Spinal cord (tissue), 10 donors: ENCODE data around the gene VAV3. TPM values are rescaled to one million over a fixed set of nuclear protein-coding genes. Genes with fewer than 3 reads are reported as not detected.

Experiments
- DNase-seq, 6 donors: peaks; one replicate each; pipeline versions ENCODE4 v3.0.0 to v3.0.0-alpha.2; 2013 to 2015; ENCODE audit warnings: low spot score in 6 of 6, low read depth in 4 of 6
- H3K27ac ChIP-seq: one replicate; pipeline ENCODE4 v1.5.1; 2013; ENCODE audit warnings: low read depth, low read length, control low read depth
- H3K27me3 ChIP-seq: one replicate; pipeline ENCODE4 v1.6.1; 2013; ENCODE audit warnings: low read length; ENCODE audit not compliant: control insufficient read depth, insufficient read depth
- H3K36me3 ChIP-seq: one replicate; pipeline ENCODE4 v1.6.1; 2013; ENCODE audit warnings: low read length; ENCODE audit not compliant: control insufficient read depth, insufficient read depth
- H3K4me1 ChIP-seq: one replicate; pipeline ENCODE4 v1.6.1; 2013; ENCODE audit warnings: low read length; ENCODE audit not compliant: control insufficient read depth, insufficient read depth
- H3K4me3 ChIP-seq: one replicate; pipeline ENCODE4 v1.5.1; 2013; ENCODE audit warnings: low read depth, low read length, control low read depth
- H3K9me3 ChIP-seq: one replicate; pipeline ENCODE4 v1.6.1; 2013; ENCODE audit warnings: low read length; ENCODE audit not compliant: control insufficient read depth, insufficient read depth
- whole genome bisulfite sequencing: methylation state at CpG from one replicate; pipeline ENCODE4 v1.1.5; 2013; ENCODE audit warnings: missing lambda C conversion rate; ENCODE audit not compliant: insufficient coverage; 5-methylcytosine and 5-hydroxymethylcytosine counted together
- polyA plus RNA-seq, 2 donors: library from polyadenylated mRNA; unstranded; fragments of 120-200 nt; gene quantifications; one replicate each; pipeline ENCODE4 v1.2.1, GENCODE V29; 2013; ENCODE audit not compliant: insufficient read length in 2 of 2
- total RNA-seq, 2 donors: library from RNA; depleted of rRNA in 1 of 2; stranded (reverse); fragments of 120-200 nt in 1 of 2; fragments of >200 nt in 1 of 2; gene quantifications; one replicate each; pipeline versions ENCODE4 v1.2.3 to v1.2.4, GENCODE V29; 2013 to 2014
- donor health status: healthy.

VAV3 gene
- total and polyA plus RNA-seq, 4 donors = 6.1 to 13.6 (median 9.2) TPM

- DNase-seq = peak in 1 of 6 donors; percentile 28
- no peaks in the 10 kb centered on the region for H3K4me1 ChIP-seq
- H3K4me3 ChIP-seq = no peak overlapping the region
- H3K9me3 ChIP-seq = no peaks in the 10 kb centered on the region
- no peaks in the 10 kb centered on the region for H3K27me3 ChIP-seq
- H3K27ac ChIP-seq = no peak overlapping the region
- 54% methylated on average over 2 of the region's 2 CpGs for WGBS
- no peaks in the 10 kb centered on the region for H3K36me3 ChIP-seq
These were observed 147.0 kb downstream of the VAV3 start for GRCh38 chr1:107817935-107818334.

DNA sequence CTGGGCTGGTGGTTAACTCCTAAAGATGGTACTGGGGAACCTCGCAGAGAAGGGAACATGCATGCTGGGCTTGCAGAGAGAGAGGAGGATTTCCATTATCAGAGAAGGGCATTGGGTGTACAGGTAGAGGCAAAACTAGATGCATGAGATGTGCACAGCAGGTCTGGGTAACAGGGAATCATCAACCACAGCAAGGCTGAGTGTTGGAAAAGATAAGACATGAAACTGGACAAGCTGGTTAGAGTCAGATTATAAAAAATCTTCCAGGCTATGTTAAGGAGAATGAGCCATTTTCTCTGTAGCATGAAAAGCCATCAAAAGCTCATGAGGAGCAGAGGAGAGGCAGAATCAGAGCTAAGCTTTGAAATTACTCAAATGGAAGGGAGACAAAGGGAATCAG lies 147.8 kb downstream of the VAV3 start:
- H3K27ac ChIP-seq = no peak overlapping the region
- H3K9me3 ChIP-seq = no peaks in the 10 kb centered on the region
- no peak overlapping the region for H3K4me3 ChIP-seq
- DNase-seq = no peak
- 91% methylated on average over 1 of the region's 1 CpG for WGBS
- H3K36me3 ChIP-seq = no peaks in the 10 kb centered on the region
- H3K27me3 ChIP-seq = no peaks in the 10 kb centered on the region
- no peaks in the 10 kb centered on the region for H3K4me1 ChIP-seq

DNA sequence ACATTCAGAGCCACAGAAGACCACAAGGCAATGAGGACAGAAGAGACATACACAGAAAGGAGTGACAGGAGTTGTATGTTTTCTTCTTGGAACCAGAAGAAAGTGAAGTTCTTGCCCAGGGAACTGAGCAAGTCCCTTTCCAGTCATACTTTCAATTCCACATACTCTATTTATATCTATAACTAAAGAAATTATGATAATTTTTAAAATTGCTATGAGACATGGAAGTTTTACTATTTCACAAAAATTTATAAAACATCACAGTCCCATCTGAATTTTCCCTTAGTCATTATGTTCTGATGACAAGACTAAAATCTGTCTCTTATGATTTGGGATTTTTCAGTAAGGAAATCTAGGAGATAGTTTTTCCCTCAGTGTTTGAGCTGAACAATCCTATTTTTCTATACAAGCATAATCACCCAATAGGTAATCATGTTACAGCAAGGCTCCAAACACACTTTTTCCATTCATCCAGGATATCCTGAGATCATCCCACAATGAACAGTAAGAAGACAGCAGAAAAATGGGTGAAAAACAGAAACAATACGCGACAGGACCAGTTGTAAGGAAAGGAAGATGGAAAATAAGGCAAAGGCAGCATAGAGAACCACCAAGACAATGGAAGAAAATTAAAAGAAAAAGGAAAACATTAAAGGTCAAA lies 154.6 kb downstream of the VAV3 start:
- Histone ChIP-seq H3K4me3 (no peak overlapping the region), H3K27me3 (no peaks in the 10 kb centered on the region), H3K4me1 (no peaks in the 10 kb centered on the region), H3K27ac (no peak overlapping the region), H3K36me3 (no peaks in the 10 kb centered on the region), H3K9me3 (no peaks in the 10 kb centered on the region)
- no peak for DNase-seq
- WGBS = no CpG with 5 or more reads among the region's 2 CpGs

GRCh38 chr1:107807855-107808254 lies 157.1 kb downstream of the VAV3 start:
- no CpG with 5 or more reads among the region's 3 CpGs for WGBS
- Histone ChIP-seq H3K4me1 (no peaks in the 10 kb centered on the region), H3K9me3 (no peaks in the 10 kb centered on the region), H3K4me3 (no peak overlapping the region), H3K27ac (no peak overlapping the region), H3K36me3 (no peaks in the 10 kb centered on the region), H3K27me3 (no peaks in the 10 kb centered on the region)
- no peak for DNase-seq

DNA sequence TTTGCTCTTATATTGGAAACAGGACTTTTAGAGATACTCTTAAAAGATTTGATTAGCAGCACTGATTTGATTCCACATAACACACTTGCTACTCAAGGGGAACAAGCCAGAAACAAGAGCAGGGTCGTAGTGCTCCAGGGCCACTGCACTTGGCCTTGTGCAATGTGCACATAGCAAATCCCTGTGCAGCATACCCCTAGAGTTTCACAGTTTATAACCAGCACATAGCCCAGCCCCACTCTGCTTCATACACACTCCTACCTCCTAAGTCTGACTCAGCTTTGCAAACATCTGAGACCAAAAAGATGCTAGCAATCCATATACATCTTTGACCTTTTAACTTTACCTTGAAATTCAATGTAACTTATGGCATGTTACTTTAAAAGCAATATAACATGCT lies 157.6 kb downstream of the VAV3 start:
- no peaks in the 10 kb centered on the region for H3K4me1 ChIP-seq
- no peak for DNase-seq
- no peaks in the 10 kb centered on the region for H3K9me3 ChIP-seq
- H3K27me3 ChIP-seq = no peaks in the 10 kb centered on the region
- WGBS = 100% methylated on average over 1 of the region's 1 CpG
- H3K36me3 ChIP-seq = no peaks in the 10 kb centered on the region
- no peak overlapping the region for H3K27ac ChIP-seq
- no peak overlapping the region for H3K4me3 ChIP-seq

GRCh38 chr1:107806902-107807301 lies 158.1 kb downstream of the VAV3 start:
- Histone ChIP-seq H3K4me3 (no peak overlapping the region), H3K9me3 (no peaks in the 10 kb centered on the region), H3K27me3 (no peaks in the 10 kb centered on the region), H3K36me3 (no peaks in the 10 kb centered on the region), H3K27ac (no peak overlapping the region), H3K4me1 (no peaks in the 10 kb centered on the region)
- no peak for DNase-seq
- WGBS = 60% methylated on average over 2 of the region's 4 CpGs

GRCh38 chr1:107804741-107805140 lies 160.2 kb downstream of the VAV3 start:
- WGBS = no CpG with 5 or more reads among the region's 1 CpG
- H3K27ac ChIP-seq = no peak overlapping the region
- H3K4me1 ChIP-seq = no peaks in the 10 kb centered on the region
- no peak for DNase-seq
- no peaks in the 10 kb centered on the region for H3K9me3 ChIP-seq
- H3K36me3 ChIP-seq = no peaks in the 10 kb centered on the region
- no peaks in the 10 kb centered on the region for H3K27me3 ChIP-seq
- H3K4me3 ChIP-seq = no peak overlapping the region

DNA sequence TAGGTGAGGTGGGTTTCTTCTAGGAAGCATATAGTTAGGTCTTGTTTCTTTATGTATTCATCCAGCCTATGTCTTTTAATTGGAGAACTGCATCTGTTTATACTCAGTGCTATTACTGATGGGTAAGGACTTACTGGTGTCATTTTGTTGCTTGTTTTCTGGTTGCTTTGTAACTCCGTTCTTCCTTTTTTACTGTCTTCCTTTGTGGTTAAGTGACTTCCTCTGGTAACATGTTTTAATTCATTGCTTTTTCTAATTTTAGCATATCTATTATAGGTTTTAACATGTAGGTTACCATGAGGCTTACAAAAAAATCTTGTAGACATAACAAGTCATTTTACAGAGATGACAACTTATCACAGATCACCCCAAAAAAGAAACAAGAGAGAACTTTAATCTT lies 160.8 kb downstream of the VAV3 start:
- Histone ChIP-seq H3K9me3 (no peaks in the 10 kb centered on the region), H3K27me3 (no peaks in the 10 kb centered on the region), H3K27ac (no peak overlapping the region), H3K4me1 (no peaks in the 10 kb centered on the region), H3K36me3 (no peaks in the 10 kb centered on the region), H3K4me3 (no peak overlapping the region)
- no CpG with 5 or more reads among the region's 1 CpG for WGBS
- no peak for DNase-seq

- no peak overlapping the region for H3K4me3 ChIP-seq
- no peaks in the 10 kb centered on the region for H3K36me3 ChIP-seq
- no peaks in the 10 kb centered on the region for H3K27me3 ChIP-seq
- no peaks in the 10 kb centered on the region for H3K4me1 ChIP-seq
- WGBS = no CpG with 5 or more reads among the region's 1 CpG
- H3K27ac ChIP-seq = no peak overlapping the region
- H3K9me3 ChIP-seq = no peaks in the 10 kb centered on the region
- DNase-seq = no peak
These were observed 161.4 kb downstream of the VAV3 start for GRCh38 chr1:107803579-107803978.

DNA sequence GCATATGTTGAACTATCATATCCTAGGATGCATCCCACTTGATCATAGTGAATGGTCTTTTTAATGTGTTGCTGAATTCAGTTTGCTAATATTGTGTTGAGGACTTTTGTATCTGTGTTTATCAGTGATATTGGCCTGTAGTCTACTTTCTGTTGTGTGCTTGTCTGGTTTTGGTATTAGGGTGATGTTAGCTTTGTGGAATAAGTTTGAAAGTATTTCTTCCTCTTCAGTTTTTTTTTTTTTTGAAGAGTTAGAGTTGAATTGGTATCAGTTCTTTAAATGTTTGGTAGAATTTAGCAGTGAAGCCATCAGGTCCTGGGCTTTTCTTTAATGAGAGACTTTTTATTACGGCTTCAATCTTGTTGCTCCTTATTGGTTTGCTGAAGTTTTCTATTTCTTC lies 162.3 kb downstream of the VAV3 start:
- DNase-seq = no peak
- no peak overlapping the region for H3K4me3 ChIP-seq
- no peaks in the 10 kb centered on the region for H3K9me3 ChIP-seq
- no peaks in the 10 kb centered on the region for H3K27me3 ChIP-seq
- no peak overlapping the region for H3K27ac ChIP-seq
- no peaks in the 10 kb centered on the region for H3K4me1 ChIP-seq
- WGBS = no CpG with 5 or more reads among the region's 1 CpG
- H3K36me3 ChIP-seq = no peaks in the 10 kb centered on the region
